CD14-positive monocyte (primary cell): Measurements from ENCODE around the gene WWC2. TPM values are rescaled to one million over a fixed set of nuclear protein-coding genes. Genes with fewer than 3 reads are reported as not detected.

Experiments
- DNase-seq, 3 donors: peaks; one replicate each; pipeline ENCODE4 v3.0.0-alpha.2; 2011 to 2022
- H2AFZ ChIP-seq: 2 replicates; pipeline ENCODE4 v1.6.0; 2012; ENCODE audit warnings: mild to moderate bottlenecking, low read depth, low read length, inconsistent platforms; ENCODE audit not compliant: insufficient read depth, poor library complexity, severe bottlenecking
- H3K27ac ChIP-seq, 2 donors: 1 replicate in 1 of 2; 2 replicates in 1 of 2; pipeline ENCODE4 v1.5.1; 2012 to 2013; ENCODE audit warnings: low read length in 2 of 2, control low read depth in 1 of 2, inconsistent platforms in 1 of 2, low read depth in 1 of 2, mild to moderate bottlenecking in 1 of 2
- H3K27me3 ChIP-seq, 2 donors: one replicate each; pipeline versions ENCODE4 v1.6.0 to v1.6.1; 2011 to 2013; ENCODE audit warnings: low read length in 2 of 2; ENCODE audit not compliant: control insufficient read depth in 2 of 2, insufficient read depth in 2 of 2
- H3K36me3 ChIP-seq, 2 donors: replicated peaks in 1 of 2; 1 replicate in 1 of 2; 2 replicates in 1 of 2; pipeline versions ENCODE4 v1.5.1 to v1.6.1; 2012 to 2013; ENCODE audit warnings: low read length in 2 of 2, control low read depth in 1 of 2, inconsistent platforms in 1 of 2, mild to moderate bottlenecking in 1 of 2; ENCODE audit not compliant: insufficient read depth in 2 of 2, control insufficient read depth in 1 of 2
- H3K4me1 ChIP-seq, 2 donors: 1 replicate in 1 of 2; 2 replicates in 1 of 2; pipeline versions ENCODE4 v1.5.1 to v1.6.1; 2012 to 2013; ENCODE audit warnings: low read length in 2 of 2, control low read depth in 1 of 2, inconsistent platforms in 1 of 2, mild to moderate bottlenecking in 1 of 2, moderate library complexity in 1 of 2; ENCODE audit not compliant: insufficient read depth in 2 of 2, control insufficient read depth in 1 of 2
- H3K4me2 ChIP-seq: replicated peaks from 2 replicates; pipeline ENCODE3; 2012; ENCODE audit warnings: low read length, moderate library complexity, mild to moderate bottlenecking; ENCODE audit not compliant: poor library complexity, severe bottlenecking; ENCODE audit errors: extremely low read depth
- H3K4me3 ChIP-seq, 3 experiments: fragments of 200-600 bp in 1 of 3; sonication (generic) in 1 of 3; replicated peaks in 1 of 3; 1 replicate in 2 of 3; 2 replicates in 1 of 3; pipeline ENCODE4 v1.5.1; 2011 to 2013; ENCODE audit warnings: low read length in 3 of 3, mild to moderate bottlenecking in 3 of 3, control low read depth in 2 of 3, low read depth in 2 of 3, inconsistent platforms in 1 of 3, moderate library complexity in 1 of 3
- H3K79me2 ChIP-seq: 2 replicates; pipeline ENCODE4 v1.6.0; 2012; ENCODE audit warnings: mild to moderate bottlenecking, control low read depth, inconsistent platforms, low read length, moderate library complexity; ENCODE audit not compliant: insufficient read depth
- H3K9ac ChIP-seq: 2 replicates; pipeline ENCODE4 v1.6.0; 2017; ENCODE audit warnings: low read length, mild to moderate bottlenecking; ENCODE audit not compliant: insufficient read depth, poor library complexity, severe bottlenecking
- H3K9me3 ChIP-seq, 2 donors: replicated peaks in 1 of 2; 1 replicate in 1 of 2; 2 replicates in 1 of 2; pipeline versions ENCODE4 v1.5.1 to v1.6.1; 2012 to 2013; ENCODE audit warnings: low read length in 2 of 2, control low read depth in 1 of 2; ENCODE audit not compliant: control insufficient read depth in 1 of 2, insufficient read depth in 1 of 2
- H4K20me1 ChIP-seq: 2 replicates; pipeline ENCODE4 v1.6.0; 2012; ENCODE audit warnings: mild to moderate bottlenecking, low read length, control low read depth, moderate library complexity; ENCODE audit not compliant: insufficient read depth
- H3K27ac Mint-ChIP-seq, 7 donors: one replicate each; pipeline ENCODE4 v1.8.0; 2020; ENCODE audit warnings: mild to moderate bottlenecking in 7 of 7, mixed read lengths in 7 of 7, moderate library complexity in 6 of 7, inconsistent platforms in 2 of 7
- H3K27me3 Mint-ChIP-seq, 3 donors: one replicate each; pipeline ENCODE4 v1.8.0; 2021 to 2022; ENCODE audit warnings: low read depth in 3 of 3, mild to moderate bottlenecking in 3 of 3, mixed read lengths in 3 of 3, moderate library complexity in 3 of 3, inconsistent platforms in 1 of 3
- H3K36me3 Mint-ChIP-seq, 2 donors: one replicate each; pipeline ENCODE4 v1.8.0; 2020; ENCODE audit warnings: mixed read lengths in 2 of 2, inconsistent platforms in 1 of 2, mild to moderate bottlenecking in 1 of 2
- H3K4me1 Mint-ChIP-seq: one replicate; pipeline ENCODE4 v1.8.0; 2020; ENCODE audit warnings: mild to moderate bottlenecking, mixed read lengths
- H3K4me3 Mint-ChIP-seq, 2 donors: one replicate each; pipeline ENCODE4 v1.8.0; 2020; ENCODE audit warnings: mild to moderate bottlenecking in 2 of 2, mixed read lengths in 2 of 2, moderate library complexity in 1 of 2
- H3K9me3 Mint-ChIP-seq, 7 donors: one replicate each; pipeline ENCODE4 v1.8.0; 2020 to 2022; ENCODE audit warnings: mixed read lengths in 7 of 7, mild to moderate bottlenecking in 6 of 7, moderate library complexity in 6 of 7, inconsistent platforms in 2 of 7
- WGBS: methylation state at CpG from one replicate; pipeline ENCODE4 v1.1.5; 2013; ENCODE audit warnings: missing lambda C conversion rate; ENCODE audit not compliant: insufficient coverage; 5-methylcytosine and 5-hydroxymethylcytosine counted together
- intact Hi-C, 2 donors: fragments of 100-400 bp; cut with micrococcal nuclease; formaldehyde crosslinking; loops; one replicate each; pipeline versions ENCODE4 v1.15.0 to v1.15.1; 2023
- polyA plus RNA-seq, 3 donors: library from polyadenylated mRNA; depleted of rRNA in 1 of 3; unstranded in 2 of 3; stranded (reverse) in 1 of 3; fragments of 300-500 nt in 2 of 3; fragments of >200 nt in 1 of 3; fragmentation: Illumina TruSeq in 2 of 3; gene quantifications; 1 replicate in 2 of 3; 2 replicates in 1 of 3; pipeline ENCODE4 v1.2.3, GENCODE V29; 2012 to 2021
- TF ChIP-seq, protein P1 (sequence below): fragments of 200-600 bp; IDR thresholded peaks from one replicate; pipeline ENCODE4 v1.8.0; 2022; ENCODE audit warnings: antibody characterized with exemption, mild to moderate bottlenecking

WWC2 gene
- polyA plus RNA-seq, 3 donors, result 1.9 to 3.8 (median 2.9) TPM

DNA sequence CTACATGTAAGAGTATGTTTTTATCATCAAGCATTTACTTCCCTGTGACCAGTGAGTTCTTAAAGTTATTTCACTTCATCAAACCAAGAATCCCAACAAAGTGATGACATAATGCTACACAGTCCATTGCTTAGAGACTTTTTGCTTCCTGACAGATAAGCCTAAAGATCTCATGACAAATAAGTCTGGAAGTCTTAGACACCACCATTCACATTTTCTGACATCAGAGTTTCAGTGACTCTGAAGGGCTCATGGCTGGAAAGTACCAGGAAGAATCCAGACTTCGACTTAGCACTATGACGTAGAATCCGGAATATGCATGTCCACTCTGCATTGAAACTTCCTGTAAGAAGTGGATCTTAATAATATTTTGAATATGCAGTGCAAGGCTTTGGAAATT, 167.3 kb downstream of the WWC2 start:
- 100% methylated on average over 2 of the region's 3 CpGs for WGBS
- Mint-ChIP-seq H3K4me3 (no peak overlapping the region), H3K36me3 (peaks cover 7 to 8% of the 10 kb centered on the region in 2 donors), H3K27me3 (no peaks in the 10 kb centered on the region), H3K4me1 (peaks cover 5% of the 10 kb centered on the region), H3K9me3 (peaks cover 0 to 2% (median 0%) of the 10 kb centered on the region in 7 donors), H3K27ac (no peak overlapping the region)
- Histone ChIP-seq H3K36me3 (peaks cover 0 to under 1% of the 10 kb centered on the region in 2 donors), H3K9me3 (no peaks in the 10 kb centered on the region), H2AFZ (no peak overlapping the region), H3K79me2 (no peaks in the 10 kb centered on the region), H3K4me2 (no peak overlapping the region), H3K9ac (no peak overlapping the region), H3K4me3 (no peak overlapping the region), H3K27ac (no peak overlapping the region), H3K4me1 (no peaks in the 10 kb centered on the region), H4K20me1 (no peaks in the 10 kb centered on the region), H3K27me3 (no peaks in the 10 kb centered on the region)
- TF ChIP-seq, protein P1, sequence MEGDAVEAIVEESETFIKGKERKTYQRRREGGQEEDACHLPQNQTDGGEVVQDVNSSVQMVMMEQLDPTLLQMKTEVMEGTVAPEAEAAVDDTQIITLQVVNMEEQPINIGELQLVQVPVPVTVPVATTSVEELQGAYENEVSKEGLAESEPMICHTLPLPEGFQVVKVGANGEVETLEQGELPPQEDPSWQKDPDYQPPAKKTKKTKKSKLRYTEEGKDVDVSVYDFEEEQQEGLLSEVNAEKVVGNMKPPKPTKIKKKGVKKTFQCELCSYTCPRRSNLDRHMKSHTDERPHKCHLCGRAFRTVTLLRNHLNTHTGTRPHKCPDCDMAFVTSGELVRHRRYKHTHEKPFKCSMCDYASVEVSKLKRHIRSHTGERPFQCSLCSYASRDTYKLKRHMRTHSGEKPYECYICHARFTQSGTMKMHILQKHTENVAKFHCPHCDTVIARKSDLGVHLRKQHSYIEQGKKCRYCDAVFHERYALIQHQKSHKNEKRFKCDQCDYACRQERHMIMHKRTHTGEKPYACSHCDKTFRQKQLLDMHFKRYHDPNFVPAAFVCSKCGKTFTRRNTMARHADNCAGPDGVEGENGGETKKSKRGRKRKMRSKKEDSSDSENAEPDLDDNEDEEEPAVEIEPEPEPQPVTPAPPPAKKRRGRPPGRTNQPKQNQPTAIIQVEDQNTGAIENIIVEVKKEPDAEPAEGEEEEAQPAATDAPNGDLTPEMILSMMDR, result no peak
- no peak for DNase-seq
- intact Hi-C loops, result no loop called here

- Histone ChIP-seq H3K4me3 (no peak overlapping the region), H4K20me1 (no peaks in the 10 kb centered on the region), H3K9me3 (no peaks in the 10 kb centered on the region), H3K36me3 (no peaks in the 10 kb centered on the region), H3K4me1 (no peaks in the 10 kb centered on the region), H3K27me3 (no peaks in the 10 kb centered on the region), H2AFZ (no peak overlapping the region), H3K4me2 (no peak overlapping the region), H3K9ac (no peak overlapping the region), H3K27ac (no peak overlapping the region), H3K79me2 (no peaks in the 10 kb centered on the region)
- H3K27ac Mint-ChIP-seq, result no peak overlapping the region
- no peaks in the 10 kb centered on the region for H3K27me3 Mint-ChIP-seq
- no peaks in the 10 kb centered on the region for H3K9me3 Mint-ChIP-seq
- H3K36me3 Mint-ChIP-seq, result peaks cover 7 to 8% of the 10 kb centered on the region in 2 donors
- intact Hi-C loops, result no loop called here
- 90% methylated on average over 2 of the region's 9 CpGs for WGBS
- no peak for DNase-seq
- H3K4me3 Mint-ChIP-seq, result no peak overlapping the region
- no peaks in the 10 kb centered on the region for H3K4me1 Mint-ChIP-seq
- TF ChIP-seq, protein P1, result no peak
These were observed 169.5 kb downstream of the WWC2 start for GRCh38 chr4:183268556-183268955.
